HG02885 (cell line): ENCODE measurements around the gene SURF4.

Experiments used
- ATAC-seq: cut with Tn5 transposase; IDR thresholded peaks from one replicate; pipeline ENCODE4 v1.9.1; 2021; ENCODE audit warnings: mild to moderate bottlenecking; ENCODE audit not compliant: unreplicated experiment, poor library complexity

SURF4 gene

GRCh38 chr9:133355881-133356357 lies 19.9 kb downstream of the SURF4 start:
- ATAC-seq, result peak; percentile 37

- no peak for ATAC-seq
Observed at GRCh38 chr9:133354766-133355165, 21.1 kb downstream of the SURF4 start.

- ATAC-seq, result no peak
Observed at GRCh38 chr9:133353548-133353947, 22.3 kb downstream of the SURF4 start.

GRCh38 chr9:133352635-133353340 lies 23.1 kb downstream of the SURF4 start:
- ATAC-seq, result no peak

- no peak for ATAC-seq
Observed at GRCh38 chr9:133351908-133352634, 23.8 kb downstream of the SURF4 start.

GRCh38 chr9:133351526-133351907 lies 24.3 kb downstream of the SURF4 start:
- ATAC-seq, result no peak

GRCh38 chr9:133349965-133350616 lies 25.8 kb downstream of the SURF4 start:
- no peak for ATAC-seq

GRCh38 chr9:133348718-133349573 lies 26.9 kb downstream of the SURF4 start:
- no peak for ATAC-seq

- ATAC-seq, result peak; percentile 71
Observed at GRCh38 chr9:133347985-133348717, 27.7 kb downstream of the SURF4 start, which contains the start of the genes MED22 and RPL7A. Gene MED22, minus strand, starts transcription at chr9:133348131. Its CDS starts 1,469 bp downstream, at chr9:133346662. Gene RPL7A, plus strand, starts transcription at chr9:133348218. Its CDS starts 26 bp downstream, at chr9:133348244.

- ATAC-seq, result peak; percentile 28
Observed at GRCh38 chr9:133347515-133347984, 28.3 kb downstream of the SURF4 start.

- ATAC-seq, result no peak
Observed at GRCh38 chr9:133346021-133346785, 29.7 kb downstream of the SURF4 start.

- no peak for ATAC-seq
Observed at GRCh38 chr9:133345596-133345995, 30.3 kb downstream of the SURF4 start.

GRCh38 chr9:133344979-133345378 lies 30.9 kb downstream of the SURF4 start:
- ATAC-seq, result no peak

GRCh38 chr9:133344071-133344470 lies 31.8 kb downstream of the SURF4 start:
- ATAC-seq, result no peak

GRCh38 chr9:133342570-133342969 lies 33.3 kb downstream of the SURF4 start:
- no peak for ATAC-seq

GRCh38 chr9:133342069-133342406 lies 33.8 kb downstream of the SURF4 start:
- no peak for ATAC-seq

- ATAC-seq, result no peak
Observed at GRCh38 chr9:133341369-133342068, 34.3 kb downstream of the SURF4 start.

- ATAC-seq, result no peak
Observed at GRCh38 chr9:133340916-133341315, 34.9 kb downstream of the SURF4 start.
